SK-N-MC (cell line): ENCODE measurements around the gene NLGN3.

Experiments
- EZH2 ChIP-seq: fragments of 200-600 bp; sonication (generic); IDR thresholded peaks from one replicate; pipeline ENCODE4 v1.6.1; 2017; ENCODE audit warnings: antibody characterized with exemption
- POLR2AphosphoS5 ChIP-seq: IDR thresholded peaks from 2 replicates; pipeline ENCODE4 v1.6.1; 2012; ENCODE audit warnings: mild to moderate bottlenecking, low read depth, low read length, borderline replicate concordance

GRCh38 chrX:71160475-71160874 lies 15.8 kb downstream of the NLGN3 start:
- TF ChIP-seq EZH2 (no peak), POLR2AphosphoS5 (no peak)
